K562 (cell line): ENCODE results near the gene YOD1. TPM values are rescaled to one million over a fixed set of nuclear protein-coding genes. Genes with fewer than 3 reads are reported as not detected.

Source experiments
- CBFA2T2 ChIP-seq: fragments of 450-650 bp; conservative IDR thresholded peaks from 2 replicates; pipeline ENCODE4 v1.6.1; 2017; ENCODE audit warnings: mild to moderate bottlenecking
- GABPA ChIP-seq: fragments of 200-800 bp; sonication (Bioruptor generic); conservative IDR thresholded peaks from 2 replicates; pipeline ENCODE4 v1.6.1; 2016; ENCODE audit warnings: low read depth, missing genetic modification characterization, missing compliant biosample characterization
- HMGN3 ChIP-seq: IDR thresholded peaks from 2 replicates; pipeline ENCODE4 v1.6.1; 2011; ENCODE audit warnings: borderline replicate concordance, low read depth, mild to moderate bottlenecking, mixed read lengths, low read length; ENCODE audit not compliant: insufficient read length; ENCODE audit errors: extremely low read depth
- PURB ChIP-seq: sonication (generic); formaldehyde crosslinking; IDR thresholded peaks from 2 replicates; pipeline ENCODE4 v1.9.0; 2021; ENCODE audit warnings: low read depth, mild to moderate bottlenecking, missing genetic modification reagents
- SAFB2 ChIP-seq: fragments of 200-400 bp; formaldehyde crosslinking; IDR thresholded peaks from 2 replicates; pipeline ENCODE4 v1.6.1; 2018; ENCODE audit warnings: borderline replicate concordance, low read length, low read depth, moderate library complexity; ENCODE audit not compliant: severe bottlenecking
- TARDBP ChIP-seq: fragments of 450-650 bp; IDR thresholded peaks from 2 replicates; pipeline ENCODE4 v1.6.1; 2016
- ZNF263 ChIP-seq: sonication (generic); formaldehyde crosslinking; IDR thresholded peaks from 2 replicates; pipeline ENCODE4 v1.8.0; 2022; ENCODE audit warnings: mild to moderate bottlenecking, missing genetic modification reagents, borderline replicate concordance
- ZNF324 ChIP-seq: fragments of 250-450 bp; sonication (Bioruptor Pico); IDR thresholded peaks from 2 replicates; pipeline ENCODE4 v1.4.0; 2020; ENCODE audit warnings: mild to moderate bottlenecking
- ZNF699 ChIP-seq: fragments of 250-450 bp; sonication (Bioruptor Pico); IDR thresholded peaks from 2 replicates; pipeline ENCODE4 v1.8.0; 2021; ENCODE audit warnings: mild to moderate bottlenecking, moderate library complexity; ENCODE audit not compliant: insufficient replicate concordance
- polyA plus RNA-seq, 8 experiments: library from polyadenylated mRNA; depleted of rRNA in 4 of 8; stranded (reverse) in 5 of 8; unstranded in 3 of 8; fragments of >200 nt; fragmentation: Nextera tagmentation in 2 of 8; fragmentation: Illumina TruSeq in 1 of 8; extraction: Ambion mirVana in 2 of 8; extraction: Trizol in 1 of 8; gene quantifications; 2 replicates each; pipeline versions ENCODE4 v1.2.1 to v1.2.3, GENCODE V29; 2011 to 2014; ENCODE audit warnings: inconsistent platforms in 1 of 8, missing spikeins in 1 of 8
- total RNA-seq, 7 experiments: library from RNA; depleted of rRNA in 6 of 7; stranded (reverse); fragments of >200 nt in 6 of 7; fragmentation: Illumina TruSeq in 2 of 7; extraction: Trizol in 2 of 7; gene quantifications; 2 replicates each; pipeline versions ENCODE4 v1.2.1 to v1.2.3, GENCODE V29; 2011 to 2021; ENCODE audit warnings: low replicate concordance in 1 of 7
- TF ChIP-seq, protein P1 (sequence below), 2 experiments: fragments of 450-650 bp in 1 of 2; sonication (generic) in 1 of 2; formaldehyde crosslinking in 1 of 2; IDR thresholded peaks in 1 of 2; conservative IDR thresholded peaks in 1 of 2; 2 replicates each; pipeline versions ENCODE4 v1.6.1 to v1.8.1; 2016 to 2023; ENCODE audit warnings: mild to moderate bottlenecking in 2 of 2, moderate library complexity in 2 of 2, inconsistent platforms in 1 of 2, missing genetic modification reagents in 1 of 2
- TF ChIP-seq, protein P2 (sequence below): fragments of 250-450 bp; sonication (Bioruptor Pico); IDR thresholded peaks from 2 replicates; pipeline ENCODE4 v1.8.0; 2022; ENCODE audit warnings: moderate library complexity, mild to moderate bottlenecking, inconsistent platforms
- TF ChIP-seq, protein P3 (sequence below), 2 experiments: fragments of 450-650 bp in 1 of 2; sonication (generic) in 1 of 2; formaldehyde crosslinking in 1 of 2; IDR thresholded peaks; 2 replicates each; pipeline versions ENCODE4 v1.7.1 to v1.9.0; 2016 to 2022; ENCODE audit warnings: inconsistent platforms in 1 of 2, mild to moderate bottlenecking in 1 of 2, missing genetic modification reagents in 1 of 2

The YOD1 gene
- total and polyA plus RNA-seq, 9 of the 15 experiments (the other 6 are each of a cell fraction or from before 2014, with no cell fraction given) = 18.2 to 78.1 (median 46.9) TPM

DNA sequence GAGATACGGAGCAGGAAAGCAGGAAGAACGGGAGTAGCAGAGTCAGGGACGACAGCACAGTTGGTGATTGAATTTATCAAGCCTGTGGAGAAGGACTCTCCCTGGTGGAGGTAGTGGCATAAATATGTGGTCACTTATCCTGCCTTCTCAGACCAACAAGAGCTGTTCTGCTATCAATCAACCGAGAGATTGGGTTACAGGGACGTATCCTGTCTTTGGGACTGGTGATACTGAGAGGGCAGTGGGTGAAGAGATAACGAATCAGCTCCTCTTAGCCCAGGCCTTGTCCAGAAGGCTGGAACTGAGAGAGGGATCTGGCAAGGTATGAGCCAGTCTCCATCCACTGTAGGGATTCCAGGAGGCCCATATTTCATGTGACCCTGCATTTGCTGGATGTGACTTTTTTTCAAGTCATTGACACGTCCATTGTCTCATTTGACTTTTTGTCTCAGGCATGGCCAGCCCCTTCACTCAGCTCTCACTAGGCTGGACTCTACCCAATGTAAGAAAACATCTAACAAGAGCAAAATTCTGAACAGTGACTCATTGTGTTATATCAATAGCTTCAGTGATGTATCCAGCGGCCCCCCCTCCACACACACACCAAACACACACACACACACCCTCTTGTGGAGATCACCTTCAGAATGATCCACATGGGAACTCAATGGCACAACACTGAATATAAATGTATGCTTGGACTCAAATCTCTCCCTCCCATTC is 29.7 kb downstream of the YOD1 start (continued):
- TF ChIP-seq, protein P1, sequence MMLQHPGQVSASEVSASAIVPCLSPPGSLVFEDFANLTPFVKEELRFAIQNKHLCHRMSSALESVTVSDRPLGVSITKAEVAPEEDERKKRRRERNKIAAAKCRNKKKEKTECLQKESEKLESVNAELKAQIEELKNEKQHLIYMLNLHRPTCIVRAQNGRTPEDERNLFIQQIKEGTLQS (IDR thresholded peaks at IDR 0.05) = peak; percentile 79
- TF ChIP-seq, protein P1 (CRISPR knock-in tag; conservative IDR thresholded peaks at IDR 0.05) = no peak; the same call in 1 of the 2 replicates
- TF ChIP-seq, protein P2, sequence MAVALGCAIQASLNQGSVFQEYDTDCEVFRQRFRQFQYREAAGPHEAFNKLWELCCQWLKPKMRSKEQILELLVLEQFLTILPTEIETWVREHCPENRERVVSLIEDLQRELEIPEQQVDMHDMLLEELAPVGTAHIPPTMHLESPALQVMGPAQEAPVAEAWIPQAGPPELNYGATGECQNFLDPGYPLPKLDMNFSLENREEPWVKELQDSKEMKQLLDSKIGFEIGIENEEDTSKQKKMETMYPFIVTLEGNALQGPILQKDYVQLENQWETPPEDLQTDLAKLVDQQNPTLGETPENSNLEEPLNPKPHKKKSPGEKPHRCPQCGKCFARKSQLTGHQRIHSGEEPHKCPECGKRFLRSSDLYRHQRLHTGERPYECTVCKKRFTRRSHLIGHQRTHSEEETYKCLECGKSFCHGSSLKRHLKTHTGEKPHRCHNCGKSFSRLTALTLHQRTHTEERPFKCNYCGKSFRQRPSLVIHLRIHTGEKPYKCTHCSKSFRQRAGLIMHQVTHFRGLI = peak; percentile 69; the same call in 1 of the 2 replicates
- TF ChIP-seq SAFB2 (no peak), CBFA2T2 (peak; percentile 98), TARDBP (peak; percentile 40), ZNF699 (CRISPR knock-in tag) (no peak), ZNF324 (CRISPR knock-in tag) (0 out of 2 replicates have a peak, but pooled peaks have one; percentile 12), HMGN3 (peak; percentile 97), GABPA (tag) (peak; percentile 56; the same call in 1 of the 2 replicates), PURB (CRISPR knock-in tag) (no peak), ZNF263 (CRISPR knock-in tag) (no peak; the same call in 1 of the 2 replicates)
- TF ChIP-seq, protein P3, sequence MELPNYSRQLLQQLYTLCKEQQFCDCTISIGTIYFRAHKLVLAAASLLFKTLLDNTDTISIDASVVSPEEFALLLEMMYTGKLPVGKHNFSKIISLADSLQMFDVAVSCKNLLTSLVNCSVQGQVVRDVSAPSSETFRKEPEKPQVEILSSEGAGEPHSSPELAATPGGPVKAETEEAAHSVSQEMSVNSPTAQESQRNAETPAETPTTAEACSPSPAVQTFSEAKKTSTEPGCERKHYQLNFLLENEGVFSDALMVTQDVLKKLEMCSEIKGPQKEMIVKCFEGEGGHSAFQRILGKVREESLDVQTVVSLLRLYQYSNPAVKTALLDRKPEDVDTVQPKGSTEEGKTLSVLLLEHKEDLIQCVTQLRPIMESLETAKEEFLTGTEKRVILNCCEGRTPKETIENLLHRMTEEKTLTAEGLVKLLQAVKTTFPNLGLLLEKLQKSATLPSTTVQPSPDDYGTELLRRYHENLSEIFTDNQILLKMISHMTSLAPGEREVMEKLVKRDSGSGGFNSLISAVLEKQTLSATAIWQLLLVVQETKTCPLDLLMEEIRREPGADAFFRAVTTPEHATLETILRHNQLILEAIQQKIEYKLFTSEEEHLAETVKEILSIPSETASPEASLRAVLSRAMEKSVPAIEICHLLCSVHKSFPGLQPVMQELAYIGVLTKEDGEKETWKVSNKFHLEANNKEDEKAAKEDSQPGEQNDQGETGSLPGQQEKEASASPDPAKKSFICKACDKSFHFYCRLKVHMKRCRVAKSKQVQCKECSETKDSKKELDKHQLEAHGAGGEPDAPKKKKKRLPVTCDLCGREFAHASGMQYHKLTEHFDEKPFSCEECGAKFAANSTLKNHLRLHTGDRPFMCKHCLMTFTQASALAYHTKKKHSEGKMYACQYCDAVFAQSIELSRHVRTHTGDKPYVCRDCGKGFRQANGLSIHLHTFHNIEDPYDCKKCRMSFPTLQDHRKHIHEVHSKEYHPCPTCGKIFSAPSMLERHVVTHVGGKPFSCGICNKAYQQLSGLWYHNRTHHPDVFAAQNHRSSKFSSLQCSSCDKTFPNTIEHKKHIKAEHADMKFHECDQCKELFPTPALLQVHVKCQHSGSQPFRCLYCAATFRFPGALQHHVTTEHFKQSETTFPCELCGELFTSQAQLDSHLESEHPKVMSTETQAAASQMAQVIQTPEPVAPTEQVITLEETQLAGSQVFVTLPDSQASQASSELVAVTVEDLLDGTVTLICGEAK (IDR thresholded peaks at IDR 0.05) = 0 out of 2 replicates have a peak, but pooled peaks have one; percentile 12
- TF ChIP-seq, protein P3 (CRISPR knock-in tag; IDR thresholded peaks at IDR 0.05) = no peak
